ENCODE results near the gene SEPTIN14. TPM values are rescaled to one million over a fixed set of nuclear protein-coding genes. Genes with fewer than 3 reads are reported as not detected.

SEPTIN14 gene
- total and polyA plus RNA-seq, 2 of the 8 experiments (the other 6 are each of a cell fraction or from before 2014, with no cell fraction given): not detected

DNA sequence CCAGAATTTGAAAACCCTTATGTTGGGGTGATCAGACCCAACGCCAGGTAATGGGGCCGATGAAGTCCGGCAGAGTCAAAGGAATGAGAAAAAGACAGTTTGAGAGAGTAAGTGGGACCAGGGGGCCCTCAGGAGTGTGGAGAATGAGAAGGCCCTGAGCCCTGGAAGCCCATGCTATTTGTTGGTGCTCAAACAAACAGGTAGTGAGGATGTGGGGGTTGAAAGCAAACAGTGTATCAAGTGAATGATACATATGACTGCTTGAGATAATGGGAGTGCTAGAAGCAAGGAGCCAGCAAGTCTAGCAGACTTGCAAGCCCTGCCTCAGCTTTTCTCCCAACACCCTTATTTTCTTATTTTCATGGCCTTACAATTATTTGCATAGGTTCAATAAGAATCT, 11.2 kb upstream of the SEPTIN14 start:
- H2BK12ac ChIP-seq (ENCODE audit: low read depth, low read length): no peak overlapping the region
- FAIRE-seq (no peak), DNase-seq (ENCODE audit: low read depth in 1 of 2, low spot score in 2 of 2) (no peak)
- H3K56ac ChIP-seq (replicated peaks; ENCODE audit: insufficient read length, low read depth, low read length): no peak overlapping the region
- H2BK5ac ChIP-seq (ENCODE audit: low read depth, low read length): no peak overlapping the region
- WGBS, 2 experiments (ENCODE audit: extremely low coverage in 1 of 2, insufficient coverage in 1 of 2, insufficient read length in 1 of 2, insufficient replicate concordance in 2 of 2, low coverage in 1 of 2, low lambda C conversion rate in 2 of 2, missing lambda C conversion rate in 1 of 2): 67% methylated on average over 3 of the region's 3 CpGs; no CpG with 5 or more reads in 1 of the 2 experiments
- H2BK120ac ChIP-seq (replicated peaks; ENCODE audit: low read depth, low read length): no peak overlapping the region
- H3K4me2 ChIP-seq (ENCODE audit: insufficient read depth in 1 of 2, low read depth in 2 of 2, low read length in 2 of 2): no peak overlapping the region
- no peaks in the 10 kb centered on the region for H3K36me3 ChIP-seq (ENCODE audit: control insufficient read depth in 2 of 4, insufficient read depth in 4 of 4, low read length in 3 of 4)
- H2BK20ac ChIP-seq (ENCODE audit: low read length): no peak overlapping the region
- H4K20me1 ChIP-seq (replicated peaks in 1 of 2; ENCODE audit: control insufficient read depth in 1 of 2, insufficient read depth in 2 of 2, low read length in 2 of 2): no peaks in the 10 kb centered on the region
- H3K14ac ChIP-seq (ENCODE audit: insufficient read length): no peak overlapping the region
- no peak overlapping the region for H2BK15ac ChIP-seq (ENCODE audit: low read length)
- H3K18ac ChIP-seq (ENCODE audit: extremely low read depth, low read length): no peak overlapping the region
- no peak overlapping the region for H3K23ac ChIP-seq (ENCODE audit: insufficient read length)
- H4K5ac ChIP-seq (ENCODE audit: insufficient read length, low read depth, low read length): no peak overlapping the region
- no peak overlapping the region for H2AK5ac ChIP-seq (ENCODE audit: low read depth, low read length)
- no peak overlapping the region for H3K4me3 ChIP-seq (ENCODE audit: extremely low read depth in 1 of 4, insufficient read depth in 2 of 4, low read depth in 3 of 4, low read length in 4 of 4)
- POLR2A ChIA-PET (ENCODE audit: partially characterized antibody): no interaction called here
- H3K23me2 ChIP-seq (ENCODE audit: low read depth, low read length): no peaks in the 10 kb centered on the region
- no peak overlapping the region for H3K27ac ChIP-seq (ENCODE audit: low read depth, low read length)
- no peak overlapping the region for H3K9ac ChIP-seq (replicated peaks in 1 of 4; ENCODE audit: extremely low read depth in 1 of 4, low read depth in 3 of 4, low read length in 3 of 4)
- H3K79me2 ChIP-seq (ENCODE audit: control insufficient read depth in 1 of 2, insufficient read depth in 2 of 2, low read length in 2 of 2): no peaks in the 10 kb centered on the region
- H2AFZ ChIP-seq (ENCODE audit: low read length): no peak overlapping the region
- no peak overlapping the region for H4K8ac ChIP-seq (ENCODE audit: extremely low read depth, insufficient read depth, low read length)
- no peak overlapping the region for H4K91ac ChIP-seq (replicated peaks; ENCODE audit: insufficient read length, low read length)
- no peaks in the 10 kb centered on the region for H3K27me3 ChIP-seq (replicated peaks in 1 of 4; ENCODE audit: control insufficient read depth in 3 of 4, extremely low read depth in 1 of 4, insufficient read depth in 3 of 4, low read length in 3 of 4)
- no peaks in the 10 kb centered on the region for H3K4me1 ChIP-seq (replicated peaks in 1 of 4; ENCODE audit: control insufficient read depth in 3 of 4, insufficient read depth in 4 of 4, low read length in 3 of 4)
- H3K4ac ChIP-seq (replicated peaks; ENCODE audit: insufficient read length, low read depth, low read length): no peak overlapping the region
- CTCF ChIA-PET (ENCODE audit: partially characterized antibody): no interaction called here
- H3K79me1 ChIP-seq (ENCODE audit: low read depth, low read length): no peaks in the 10 kb centered on the region
- H3K9me3 ChIP-seq (ENCODE audit: insufficient read depth in 2 of 2, low read depth in 1 of 2, low read length in 1 of 2): peaks cover 0 to 10% of the 10 kb centered on the region in 2 experiments; a peak in 3 of 4 replicates
- TF ChIP-seq HDAC6 (IDR thresholded peaks at IDR 0.05; ENCODE audit: low read depth, low read length) (no peak), RFX5 (IDR thresholded peaks at IDR 0.05; ENCODE audit: borderline replicate concordance, low read depth, low read length) (no peak), SP1 (IDR thresholded peaks at IDR 0.05; ENCODE audit: low read depth, low read length) (no peak), YY1 (IDR thresholded peaks at IDR 0.05; ENCODE audit: low read depth, low read length) (no peak), CREB1 (IDR thresholded peaks at IDR 0.05) (no peak), JUN (IDR thresholded peaks at IDR 0.05; ENCODE audit: low read depth, low read length) (no peak), EGR1 (IDR thresholded peaks at IDR 0.05; ENCODE audit: borderline replicate concordance, low read depth, low read length) (no peak), SIN3A (conservative IDR thresholded peaks at IDR 0.05 in 1 of 2, IDR thresholded peaks at IDR 0.05 in 1 of 2; ENCODE audit: low read depth in 1 of 2, low read length in 2 of 2) (no peak)
